Activated naive CD4-positive, alpha-beta T cell (primary cell): Measurements from ENCODE around the gene NPEPPS.

Experiments used
- DNase-seq, 4 experiments: peaks; one replicate each; lab custom pipeline; 2025; lab: John Stamatoyannopoulos, UW

Gene NPEPPS

GRCh38 chr17:47630614-47631013 lies 99.7 kb downstream of the NPEPPS start:
- no peak for DNase-seq

- DNase-seq = no peak
These were observed 102.1 kb downstream of the NPEPPS start for GRCh38 chr17:47632991-47633390.

- no peak for DNase-seq
These were observed 103.1 kb downstream of the NPEPPS start for GRCh38 chr17:47633996-47634395.

- DNase-seq = no peak
These were observed 104.0 kb downstream of the NPEPPS start for GRCh38 chr17:47634870-47635269.

- DNase-seq = no peak
These were observed 104.8 kb downstream of the NPEPPS start for GRCh38 chr17:47635734-47636133.

GRCh38 chr17:47636273-47637030 lies 105.5 kb downstream of the NPEPPS start:
- no peak for DNase-seq

GRCh38 chr17:47638903-47639302 lies 108.0 kb downstream of the NPEPPS start:
- DNase-seq = no peak

- no peak for DNase-seq
These were observed 109.2 kb downstream of the NPEPPS start for GRCh38 chr17:47640076-47640475.

- DNase-seq = no peak
These were observed 110.3 kb downstream of the NPEPPS start for GRCh38 chr17:47641202-47641601.

- DNase-seq = no peak
These were observed 112.2 kb downstream of the NPEPPS start for GRCh38 chr17:47643116-47643515.

GRCh38 chr17:47644324-47644723 lies 113.4 kb downstream of the NPEPPS start:
- DNase-seq = no peak

- DNase-seq = peak; percentile 93 to 98 (median 96)
These were observed 118.5 kb downstream of the NPEPPS start, which contains the start of gene KPNB1 for GRCh38 chr17:47649153-47649971. Gene KPNB1 (plus strand): TSS chr17:47649919. CDS start chr17:47650245, 326 bp downstream.

GRCh38 chr17:47649972-47650524 lies 119.1 kb downstream of the NPEPPS start:
- DNase-seq = peak in 3 of 4 experiments; percentile 59 to 72 (median 65)

GRCh38 chr17:47650525-47651522 lies 119.9 kb downstream of the NPEPPS start:
- peak; percentile 77 to 88 (median 84) for DNase-seq

- no peak for DNase-seq
These were observed 120.8 kb downstream of the NPEPPS start for GRCh38 chr17:47651704-47652103.

GRCh38 chr17:47652570-47652969 lies 121.7 kb downstream of the NPEPPS start:
- no peak for DNase-seq

- DNase-seq = no peak
These were observed 122.5 kb downstream of the NPEPPS start for GRCh38 chr17:47653442-47653841.

GRCh38 chr17:47654991-47655390 lies 124.1 kb downstream of the NPEPPS start:
- DNase-seq = no peak

GRCh38 chr17:47660064-47660492 lies 129.2 kb downstream of the NPEPPS start:
- DNase-seq = no peak

- DNase-seq = peak in 3 of 4 experiments; percentile 19 to 30 (median 26)
These were observed 133.2 kb downstream of the NPEPPS start for GRCh38 chr17:47663912-47664623.

- DNase-seq = no peak
These were observed 133.7 kb downstream of the NPEPPS start for GRCh38 chr17:47664624-47664941.
